Occipital lobe (tissue), 2 donors: Measurements from ENCODE around the gene NCDN. TPM values are rescaled to one million over a fixed set of nuclear protein-coding genes. Genes with fewer than 3 reads are reported as not detected.

Source experiments
- DNase-seq: peaks from one replicate; lab custom pipeline; 2025; lab: John Stamatoyannopoulos, UW
- total RNA-seq: library from RNA; depleted of rRNA; stranded (reverse); fragments of >200 nt; gene quantifications from one replicate; pipeline ENCODE4 v1.2.3, GENCODE V29; 2014

Gene NCDN
- total RNA-seq, 1 donor from 2014 or later, result 59.7 TPM

DNA sequence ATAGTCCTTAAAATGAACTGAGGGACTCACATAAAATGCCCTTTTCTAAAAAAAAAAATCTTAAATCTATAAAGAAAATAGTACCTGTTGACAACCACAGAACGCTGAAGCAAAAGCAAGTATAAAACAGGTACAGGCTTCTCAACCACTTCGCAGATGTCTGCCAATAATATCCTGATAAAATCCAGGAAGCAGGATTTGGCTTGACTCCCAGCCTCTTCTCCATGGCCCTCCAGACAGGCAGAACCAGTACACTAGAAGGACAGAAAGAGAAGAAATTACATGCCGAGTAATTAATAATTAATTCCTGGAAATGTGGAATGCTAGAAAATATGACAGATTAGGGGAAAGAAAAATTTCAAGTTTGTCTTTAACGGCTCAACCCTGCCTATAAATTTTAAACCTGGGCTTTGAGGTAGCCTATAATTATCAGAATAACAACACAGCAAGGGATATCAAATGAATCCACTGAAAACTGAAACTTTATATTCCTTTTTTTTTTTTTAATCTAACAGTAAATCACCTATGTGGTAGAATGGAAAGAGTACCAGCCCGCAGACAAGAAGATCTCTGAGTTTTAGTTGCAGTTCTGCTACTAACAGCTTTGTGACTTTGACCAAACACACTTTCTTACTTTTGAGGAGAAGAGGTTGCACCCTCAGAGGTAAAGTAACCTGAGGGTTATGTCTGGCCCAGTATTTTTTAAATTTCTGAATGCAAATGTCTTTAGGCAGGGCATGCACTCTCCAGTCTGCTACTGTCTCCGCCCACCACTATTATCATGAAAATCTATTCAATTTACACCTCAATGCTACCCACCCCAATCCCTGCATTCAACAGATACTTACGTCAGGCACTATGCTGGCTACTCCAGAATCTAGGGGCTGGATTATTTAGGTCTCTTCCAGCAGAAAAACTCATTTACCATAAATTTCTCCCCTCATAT is 3.1 kb upstream of the NCDN start:
- DNase-seq, result no peak

DNA sequence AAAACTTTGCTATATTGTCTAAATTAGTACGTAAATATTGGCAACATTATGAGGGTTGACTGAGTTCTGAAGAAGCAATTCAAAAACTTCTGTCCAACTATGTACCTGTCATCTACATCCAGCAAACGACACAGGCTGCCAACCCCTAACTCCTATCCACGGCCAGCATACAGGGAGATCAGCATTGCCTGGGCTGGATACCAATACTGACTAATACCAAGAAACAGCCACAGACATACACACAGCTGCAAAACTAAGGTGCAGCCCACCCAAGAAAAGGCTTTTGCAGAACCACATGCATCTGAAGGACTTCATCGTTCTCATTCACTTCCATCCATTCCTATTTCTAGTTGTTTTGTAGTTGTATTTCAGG is 2.4 kb upstream of the NCDN start:
- no peak for DNase-seq

DNA sequence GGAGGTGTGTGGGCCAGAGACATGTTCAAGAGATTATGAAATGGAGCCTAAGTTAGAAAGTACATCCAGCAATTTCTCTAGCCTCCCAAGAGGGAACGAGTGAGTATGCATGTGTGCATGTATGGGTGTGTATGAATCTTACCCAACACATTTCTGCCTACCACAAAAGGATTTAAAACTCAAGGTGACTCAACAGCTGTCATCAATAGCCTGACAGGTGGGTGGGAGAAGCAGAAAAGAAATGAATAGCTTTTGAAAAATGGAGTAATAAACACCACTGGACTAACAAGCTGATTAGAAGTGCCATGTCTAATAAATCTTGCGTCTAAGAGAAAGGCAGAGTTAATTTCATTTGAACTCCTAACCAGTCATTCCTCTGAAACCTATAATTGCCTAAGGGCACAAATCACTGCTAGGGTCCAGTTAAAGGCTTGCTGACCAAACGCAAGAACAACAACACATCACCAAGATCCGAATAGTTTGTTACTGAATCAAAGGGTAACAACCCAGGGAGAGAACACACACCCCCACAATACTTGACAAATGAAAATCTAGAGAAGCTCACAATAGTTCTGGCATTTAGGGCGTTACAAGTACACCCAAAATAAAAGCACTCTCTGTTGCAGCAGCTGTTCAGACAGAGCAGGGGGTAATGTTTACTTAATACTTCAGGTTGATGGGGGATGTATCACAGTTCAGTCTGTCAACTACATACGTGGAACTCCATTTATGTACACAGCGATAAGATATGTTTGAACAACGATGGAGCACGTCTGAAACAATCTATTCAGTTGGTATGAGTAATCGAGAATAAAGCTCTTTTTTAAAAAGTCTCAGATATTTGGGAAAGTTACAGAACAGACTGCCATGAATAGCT is 1.8 kb upstream of the NCDN start:
- DNase-seq, result no peak

DNA sequence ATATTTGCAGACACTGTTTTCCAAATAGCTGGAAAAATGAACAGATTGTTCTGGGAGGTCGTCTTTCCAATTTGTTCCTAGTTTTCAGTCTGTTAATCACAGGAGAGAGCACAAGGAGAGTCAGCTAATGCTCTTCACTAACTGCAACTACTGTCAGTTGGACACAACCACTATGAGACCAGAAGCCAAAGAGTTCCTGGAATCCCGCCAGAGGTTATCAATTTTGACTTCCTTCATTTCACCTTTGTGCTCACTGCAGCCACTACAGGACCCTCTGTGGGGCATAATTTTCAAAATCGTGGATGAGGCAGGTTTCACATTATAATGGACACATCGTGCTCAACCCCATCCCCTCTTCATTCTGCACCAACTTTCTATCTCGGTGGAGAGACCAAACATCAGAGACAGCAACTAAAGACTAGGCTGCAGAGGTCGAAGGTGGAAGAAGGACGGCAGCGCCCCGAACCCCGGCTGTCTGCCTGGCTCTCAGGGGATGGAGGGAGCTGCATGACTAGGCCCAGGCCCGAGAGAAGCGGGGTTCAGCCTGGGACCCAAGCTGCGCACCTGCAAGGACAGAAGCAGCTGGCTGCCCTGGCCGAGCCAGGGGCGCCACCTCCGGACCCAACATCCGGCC is 998 bp upstream of the NCDN start:
- no peak for DNase-seq

DNA sequence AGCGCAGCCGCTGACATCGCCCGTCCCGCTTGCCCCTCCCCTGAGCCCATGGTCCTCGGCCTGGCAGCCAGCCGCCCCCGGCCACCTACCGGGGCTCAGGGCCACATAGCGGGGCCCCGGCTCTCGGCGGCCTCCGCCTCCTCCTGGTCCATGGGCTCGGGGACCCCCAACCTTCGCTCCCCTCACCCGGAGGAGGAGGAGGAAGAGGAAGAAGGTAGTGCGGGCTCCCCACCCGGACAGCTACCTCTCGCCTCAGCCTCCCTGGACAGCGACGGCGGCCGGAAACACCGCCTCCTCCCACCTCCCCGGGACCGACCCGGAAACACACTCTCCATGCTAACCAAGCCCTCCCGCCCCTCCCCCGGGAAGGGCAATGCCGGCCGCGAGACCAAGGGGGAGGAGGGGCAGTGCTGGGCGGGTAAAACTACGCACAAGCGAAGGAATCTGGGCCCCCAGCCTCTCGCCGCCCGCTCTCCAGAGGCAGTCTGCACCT is 435 bp upstream of the NCDN start, which contains the start of gene KIAA0319L:
Gene KIAA0319L (minus strand): TSS at position 286 of the 493 bp plus-strand sequence. CDS start 2,912 bp downstream, outside the sequence.
- DNase-seq, result peak; percentile 93

DNA sequence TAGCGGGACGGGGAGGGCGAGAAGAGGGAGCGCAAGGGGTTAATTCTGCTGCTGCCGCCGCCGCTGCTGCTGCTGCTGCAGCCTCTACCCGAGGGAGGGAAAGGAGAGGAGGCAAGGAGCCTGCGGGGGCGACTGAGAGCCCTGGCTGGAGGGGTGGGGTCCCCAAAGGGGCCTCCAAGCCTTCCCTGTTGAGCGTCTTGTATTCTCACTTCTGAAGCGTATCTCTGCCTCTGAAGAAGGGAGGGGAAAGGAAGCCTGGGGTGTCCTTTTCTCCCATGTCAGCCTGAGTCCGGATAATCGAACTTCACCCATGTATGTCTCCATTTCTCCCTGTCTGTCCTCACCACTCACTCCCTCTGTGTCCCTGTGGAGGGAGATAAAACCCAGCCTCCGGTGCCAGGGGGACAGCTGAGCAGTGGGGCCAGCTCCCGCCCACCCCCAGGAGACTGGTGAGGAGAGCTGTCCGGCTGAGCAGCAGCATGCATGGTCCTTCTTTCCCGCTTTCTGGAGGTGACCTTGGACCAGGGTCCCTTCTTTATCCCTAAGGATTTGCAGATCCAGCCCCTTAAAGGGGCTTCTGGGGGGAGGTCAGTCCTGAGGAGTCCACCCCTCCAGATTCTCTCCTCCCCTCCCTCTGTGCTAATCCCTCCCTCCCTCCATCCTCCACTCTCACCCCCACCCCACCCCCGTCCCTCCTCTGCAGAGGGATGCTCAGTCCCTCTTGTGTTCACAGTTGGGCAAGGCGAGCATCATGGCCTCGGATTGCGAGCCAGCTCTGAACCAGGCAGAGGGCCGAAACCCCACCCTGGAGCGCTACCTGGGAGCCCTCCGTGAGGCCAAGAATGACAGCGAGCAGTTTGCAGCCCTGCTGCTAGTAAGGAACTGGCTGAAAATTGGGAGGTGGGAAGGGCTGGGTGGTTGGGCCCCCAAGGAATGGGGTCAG is 1.0 kb downstream of the NCDN start:
- DNase-seq, result no peak

DNA sequence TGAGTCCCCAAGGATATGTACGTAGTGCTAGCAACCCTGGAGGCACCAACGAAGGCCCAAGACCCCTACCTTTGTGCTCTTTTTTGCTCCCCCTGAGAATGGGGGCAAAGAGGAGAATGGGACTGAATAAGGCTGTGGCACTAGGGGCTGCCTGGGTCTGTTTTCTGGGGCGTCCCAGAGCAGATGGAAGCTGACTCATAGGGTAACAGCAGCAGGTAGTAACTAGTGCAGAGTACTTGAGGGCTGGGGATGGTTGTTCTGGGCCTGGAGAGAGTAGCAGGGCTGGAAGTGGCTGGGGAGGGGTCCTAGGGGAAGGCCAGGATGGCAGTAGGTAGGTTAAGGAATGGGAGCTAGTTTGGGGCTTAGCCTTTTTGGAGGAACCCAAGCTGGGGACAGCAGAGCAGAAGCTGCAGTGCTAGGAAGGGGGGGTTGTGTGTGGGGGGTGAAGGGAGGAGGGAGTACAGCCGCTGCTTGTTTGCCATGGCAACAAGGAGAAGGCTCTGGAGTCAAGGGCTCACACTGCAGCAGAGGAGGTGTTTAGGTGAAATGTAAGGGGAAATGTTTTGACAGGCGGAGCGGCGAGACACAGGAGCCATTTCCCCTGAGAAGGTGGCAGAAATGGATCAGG is 1.8 kb downstream of the NCDN start:
- peak; percentile 49 for DNase-seq

DNA sequence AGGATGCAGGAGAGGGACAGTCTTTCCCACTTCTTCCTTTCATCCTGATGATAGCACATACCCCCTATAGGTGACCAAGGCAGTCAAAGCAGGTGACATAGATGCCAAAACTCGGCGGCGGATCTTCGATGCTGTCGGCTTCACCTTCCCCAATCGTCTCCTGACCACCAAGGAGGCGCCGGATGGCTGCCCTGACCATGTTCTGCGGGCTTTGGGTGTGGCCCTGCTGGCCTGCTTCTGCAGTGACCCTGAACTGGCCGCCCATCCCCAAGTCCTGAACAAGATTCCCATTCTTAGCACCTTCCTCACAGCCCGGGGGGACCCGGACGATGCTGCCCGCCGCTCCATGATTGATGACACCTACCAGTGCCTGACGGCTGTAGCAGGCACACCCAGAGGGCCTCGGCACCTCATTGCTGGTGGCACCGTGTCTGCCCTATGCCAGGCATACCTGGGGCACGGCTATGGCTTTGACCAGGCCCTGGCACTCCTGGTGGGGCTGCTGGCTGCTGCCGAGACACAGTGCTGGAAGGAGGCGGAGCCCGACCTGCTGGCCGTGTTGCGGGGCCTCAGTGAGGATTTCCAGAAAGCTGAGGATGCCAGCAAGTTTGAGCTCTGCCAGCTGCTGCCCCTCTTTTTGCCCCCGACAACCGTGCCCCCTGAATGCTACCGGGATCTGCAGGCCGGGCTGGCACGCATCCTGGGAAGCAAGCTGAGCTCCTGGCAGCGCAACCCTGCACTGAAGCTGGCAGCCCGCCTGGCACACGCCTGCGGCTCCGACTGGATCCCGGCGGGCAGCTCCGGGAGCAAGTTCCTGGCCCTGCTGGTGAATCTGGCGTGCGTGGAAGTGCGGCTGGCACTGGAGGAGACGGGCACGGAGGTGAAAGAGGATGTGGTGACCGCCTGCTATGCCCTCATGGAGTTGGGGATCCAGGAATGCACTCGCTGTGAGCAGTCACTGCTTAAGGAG is 2.9 kb downstream of the NCDN start:
- peak; percentile 80 for DNase-seq

DNA sequence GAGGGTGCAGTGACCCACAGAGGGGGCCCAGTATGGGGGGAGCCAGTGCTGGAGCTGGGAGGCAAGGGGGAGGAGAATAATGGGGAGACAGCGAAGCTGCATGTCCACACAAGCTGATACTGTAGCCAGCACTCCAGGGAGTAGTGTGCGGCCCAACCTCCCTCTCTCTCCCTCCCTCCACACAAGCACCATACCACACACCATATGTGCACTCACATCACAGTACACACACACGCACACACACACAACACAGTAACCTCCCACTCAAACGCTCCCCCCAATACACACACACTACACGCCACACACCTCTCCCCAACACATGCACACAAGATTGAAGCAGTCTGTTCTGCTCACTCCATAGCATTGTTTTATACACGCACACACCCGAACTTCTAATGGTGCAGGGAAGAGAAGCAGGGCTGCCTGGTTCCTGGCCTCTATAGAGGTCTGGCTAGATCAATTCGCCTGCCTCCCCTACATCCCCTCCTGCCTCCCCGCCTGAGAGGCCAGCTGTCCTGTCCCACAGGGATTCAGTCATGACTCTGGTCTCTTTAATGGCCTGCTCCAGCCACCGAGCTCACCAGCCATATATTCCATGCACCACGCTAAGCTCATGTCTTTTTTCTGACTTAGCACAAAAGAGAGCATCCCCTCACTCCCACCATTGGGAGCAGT is 3.8 kb downstream of the NCDN start:
- peak; percentile 63 for DNase-seq

DNA sequence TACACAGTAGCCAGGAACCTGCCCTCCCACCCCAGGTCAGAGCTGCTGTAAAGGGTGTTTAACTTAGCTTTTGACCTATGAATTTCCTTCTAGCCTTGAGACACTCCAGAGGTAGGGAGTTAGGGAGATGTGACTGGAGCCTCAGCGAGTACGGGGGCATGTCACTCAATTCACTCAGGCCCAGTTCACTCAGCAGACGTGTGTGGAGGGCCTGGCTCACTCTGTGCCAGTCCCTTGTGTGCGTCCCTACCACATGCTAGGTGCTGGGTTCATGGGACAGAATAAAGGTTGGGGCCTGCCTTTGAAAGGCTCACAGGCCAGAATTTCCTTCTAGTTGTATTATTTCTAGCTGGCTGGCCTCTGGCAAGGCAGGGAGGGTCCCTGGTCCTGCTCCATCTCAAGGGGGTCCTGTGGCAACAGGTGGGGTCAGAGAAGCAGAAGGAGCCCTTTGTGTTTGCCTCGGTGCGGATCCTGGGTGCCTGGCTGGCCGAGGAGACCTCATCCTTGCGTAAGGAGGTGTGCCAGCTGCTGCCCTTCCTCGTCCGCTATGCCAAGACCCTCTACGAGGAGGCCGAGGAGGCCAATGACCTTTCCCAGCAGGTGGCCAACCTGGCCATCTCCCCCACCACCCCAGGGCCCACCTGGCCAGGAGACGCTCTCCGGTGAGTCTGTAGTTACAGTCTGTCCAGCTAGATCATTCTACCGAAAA is 4.5 kb downstream of the NCDN start:
- DNase-seq, result no peak

DNA sequence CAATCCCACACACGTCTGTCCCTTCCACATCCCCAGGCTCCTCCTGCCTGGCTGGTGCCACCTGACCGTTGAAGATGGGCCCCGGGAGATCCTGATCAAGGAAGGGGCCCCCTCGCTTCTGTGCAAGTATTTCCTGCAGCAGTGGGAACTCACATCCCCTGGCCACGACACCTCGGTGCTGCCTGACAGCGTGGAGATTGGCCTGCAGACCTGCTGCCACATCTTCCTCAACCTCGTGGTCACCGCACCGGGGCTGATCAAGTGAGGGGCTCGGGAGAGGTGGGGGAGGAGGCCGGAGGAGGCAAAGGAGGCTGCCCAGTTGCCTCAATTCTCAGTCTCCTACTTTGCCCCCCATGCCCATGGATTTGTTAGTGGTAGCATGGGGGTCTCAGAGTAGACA is 5.6 kb downstream of the NCDN start:
- DNase-seq, result no peak

DNA sequence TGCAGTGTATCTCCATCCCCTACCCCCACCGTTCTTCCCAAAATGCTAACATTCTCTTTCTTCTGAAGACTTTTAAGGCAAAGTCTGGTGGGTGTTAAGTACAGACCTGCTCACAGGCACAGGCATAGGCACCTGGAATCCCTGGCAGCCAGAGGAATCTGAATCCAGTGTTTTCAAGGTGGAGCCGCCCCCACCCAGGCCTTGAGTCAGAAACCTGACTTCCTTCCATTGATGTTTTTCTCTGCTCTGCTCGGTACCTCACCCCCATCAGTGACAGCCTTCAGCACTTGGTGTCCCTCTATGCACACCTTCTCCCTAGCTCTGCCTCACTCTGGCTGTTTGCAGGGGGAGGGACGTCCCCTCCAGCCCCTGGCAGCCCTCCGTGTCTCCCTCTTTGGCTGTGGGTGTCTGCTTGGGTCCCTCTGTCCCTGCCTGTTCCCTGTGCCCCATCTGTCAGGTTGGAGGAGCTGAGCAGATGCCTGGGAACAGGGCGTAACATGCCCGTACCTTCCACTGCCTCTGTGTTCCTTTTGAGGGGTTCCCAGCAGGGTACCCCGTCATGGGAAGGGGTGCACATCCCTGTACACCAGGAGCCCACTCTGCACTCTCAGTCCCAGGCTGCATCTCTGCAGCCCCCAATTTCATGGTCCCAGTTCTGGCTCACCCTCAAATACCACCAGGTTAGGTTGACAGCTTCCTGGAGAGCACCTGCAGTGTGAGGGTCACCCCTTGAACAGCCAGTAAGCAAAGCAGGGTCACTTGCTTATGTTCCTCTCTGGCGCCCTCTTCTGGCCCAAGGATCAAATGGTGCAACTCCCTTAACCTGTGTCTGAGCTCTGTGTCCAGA is 6.7 kb downstream of the NCDN start:
- DNase-seq, result peak; percentile 43

DNA sequence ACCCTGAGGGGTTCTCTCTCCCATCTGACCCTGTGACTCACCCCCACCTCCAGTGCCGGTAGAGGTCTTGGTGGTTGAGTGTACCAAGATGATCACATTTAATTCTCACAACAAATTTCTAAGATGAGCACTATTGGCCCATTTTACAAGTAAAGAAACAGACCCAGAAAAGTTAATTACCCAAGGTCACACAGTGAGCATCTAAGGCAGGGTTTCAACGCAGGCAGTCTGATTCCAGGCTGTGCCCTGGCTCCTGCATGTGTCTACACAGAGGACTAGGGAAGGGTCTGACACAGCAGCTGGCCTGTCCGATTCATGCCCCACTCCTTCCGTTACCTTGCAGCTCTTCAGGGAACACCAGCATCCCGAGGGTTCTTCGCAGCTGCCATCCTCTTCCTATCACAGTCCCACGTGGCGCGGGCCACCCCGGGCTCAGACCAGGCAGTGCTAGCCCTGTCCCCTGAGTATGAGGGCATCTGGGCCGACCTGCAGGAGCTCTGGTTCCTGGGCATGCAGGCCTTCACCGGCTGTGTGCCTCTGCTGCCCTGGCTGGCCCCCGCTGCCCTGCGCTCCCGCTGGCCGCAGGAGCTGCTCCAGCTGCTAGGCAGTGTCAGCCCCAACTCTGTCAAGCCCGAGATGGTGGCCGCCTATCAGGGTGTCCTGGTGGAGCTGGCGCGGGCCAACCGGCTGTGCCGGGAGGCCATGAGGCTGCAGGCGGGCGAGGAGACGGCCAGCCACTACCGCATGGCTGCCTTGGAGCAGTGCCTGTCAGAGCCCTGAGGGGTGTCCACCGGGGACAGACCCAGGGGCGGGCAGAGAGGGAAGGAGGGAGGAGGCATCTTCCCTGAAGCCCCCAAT is 7.5 kb downstream of the NCDN start:
- no peak for DNase-seq

DNA sequence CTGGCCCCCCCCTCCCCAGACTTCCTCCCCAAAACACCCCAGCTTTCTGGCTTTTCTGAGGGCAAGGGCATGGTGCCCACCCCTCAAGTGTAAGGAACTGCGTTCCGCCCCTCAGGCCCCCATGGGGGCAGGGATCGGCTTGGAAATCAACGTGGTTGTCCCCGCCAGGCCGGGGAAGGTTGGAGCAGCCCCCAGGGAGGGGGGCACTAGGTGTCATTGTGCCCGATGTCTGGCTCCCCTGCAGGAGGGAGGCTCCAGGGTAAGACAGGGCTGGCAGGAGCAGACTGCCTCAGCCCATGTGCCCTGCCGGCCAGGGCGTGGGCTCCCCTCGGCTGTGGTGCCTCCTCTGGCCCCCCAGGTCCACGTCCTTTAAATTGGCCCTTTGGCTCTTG is 8.1 kb downstream of the NCDN start:
- DNase-seq, result no peak

DNA sequence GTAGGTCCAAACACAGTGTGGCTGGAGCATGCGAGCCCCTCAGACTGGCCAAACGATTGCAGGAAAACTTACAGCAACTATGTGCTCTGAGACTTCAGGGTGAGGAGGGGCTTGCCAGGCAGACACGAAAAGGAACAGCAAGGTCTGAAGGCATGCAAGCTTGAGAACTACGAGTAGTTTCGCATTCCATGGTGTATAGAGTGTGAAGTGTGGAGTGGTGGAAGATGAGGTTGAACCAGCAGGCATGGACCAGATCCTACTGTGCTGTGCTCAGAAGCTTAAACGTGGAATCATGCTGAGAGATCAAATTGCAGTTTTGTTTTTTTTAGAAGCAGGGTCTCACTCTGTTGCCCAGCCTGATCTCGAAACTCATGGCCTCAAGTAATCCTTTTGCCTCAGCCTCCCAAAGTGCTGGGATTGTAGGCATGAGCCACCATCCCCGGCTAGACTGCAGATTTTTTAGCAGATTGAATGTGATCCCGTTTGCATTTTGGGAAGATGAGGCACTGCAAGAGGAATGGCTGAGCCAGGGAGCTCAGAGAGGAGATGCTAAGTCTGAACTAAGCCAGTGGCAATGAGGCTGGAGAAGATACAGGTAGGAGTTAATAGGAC is 10.5 kb downstream of the NCDN start:
- no peak for DNase-seq
